Activated T-helper 1 cell treated with anti-CD3 and anti-CD28 coated beads, Interleukin-2, amount 50 U/mL, for 16 hours (primary cell): Measurements from ENCODE around the gene MAPK1IP1L.

ENCODE experiments used
- DNase-seq, 2 donors: peaks; one replicate each; pipeline ENCODE4 v3.0.0-alpha.2; 2020; ENCODE audit warnings: low read depth in 1 of 2, low spot score in 1 of 2

Gene MAPK1IP1L

GRCh38 chr14:55094292-55095157 lies 43.1 kb downstream of the MAPK1IP1L start:
- DNase-seq, result no peak

GRCh38 chr14:55097881-55098560 lies 46.6 kb downstream of the MAPK1IP1L start:
- DNase-seq, result peak in 1 of 2 donors; percentile 25

- no peak for DNase-seq
Observed at GRCh38 chr14:55098561-55098898, 47.1 kb downstream of the MAPK1IP1L start.

- DNase-seq, result no peak
Observed at GRCh38 chr14:55099756-55100155, 48.3 kb downstream of the MAPK1IP1L start.

GRCh38 chr14:55101698-55102097 lies 50.3 kb downstream of the MAPK1IP1L start:
- no peak for DNase-seq

GRCh38 chr14:55102141-55102621 lies 50.7 kb downstream of the MAPK1IP1L start:
- peak; percentile 11 to 18 for DNase-seq

- DNase-seq, result peak; percentile 42 to 43
Observed at GRCh38 chr14:55103005-55103640, 51.7 kb downstream of the MAPK1IP1L start.

GRCh38 chr14:55103971-55104954 lies 52.8 kb downstream of the MAPK1IP1L start:
- no peak for DNase-seq

- no peak for DNase-seq
Observed at GRCh38 chr14:55105991-55106390, 54.5 kb downstream of the MAPK1IP1L start.

GRCh38 chr14:55107766-55108554 lies 56.5 kb downstream of the MAPK1IP1L start:
- peak in 1 of 2 donors; percentile 10 for DNase-seq

GRCh38 chr14:55109836-55110235 lies 58.4 kb downstream of the MAPK1IP1L start:
- no peak for DNase-seq

GRCh38 chr14:55111122-55111708 lies 59.8 kb downstream of the MAPK1IP1L start:
- DNase-seq, result no peak

- no peak for DNase-seq
Observed at GRCh38 chr14:55114720-55115119, 63.3 kb downstream of the MAPK1IP1L start.

GRCh38 chr14:55115460-55115859 lies 64.0 kb downstream of the MAPK1IP1L start:
- no peak for DNase-seq

GRCh38 chr14:55115861-55116245 lies 64.4 kb downstream of the MAPK1IP1L start:
- DNase-seq, result no peak

GRCh38 chr14:55116246-55117030 lies 65.0 kb downstream of the MAPK1IP1L start:
- DNase-seq, result no peak

- DNase-seq, result no peak
Observed at GRCh38 chr14:55117803-55118441, 66.5 kb downstream of the MAPK1IP1L start.

GRCh38 chr14:55118761-55119160 lies 67.3 kb downstream of the MAPK1IP1L start:
- no peak for DNase-seq
